OCI-LY3 (cell line): ENCODE measurements around the gene ABCC8.

ENCODE experiments used
- CTCF ChIP-seq: fragments of 200-600, 300-600 bp; sonication (generic); IDR thresholded peaks from 2 replicates; pipeline ENCODE4 v1.5.1; 2014; ENCODE audit warnings: antibody characterized with exemption, low read length, low read depth
- EZH2phosphoT487 ChIP-seq: fragments of 200-600 bp; shearing (Covaris generic); IDR thresholded peaks from 2 replicates; pipeline ENCODE4 v1.6.1; 2018; ENCODE audit warnings: antibody characterized with exemption, mixed run types, low read depth

- TF ChIP-seq CTCF (no peak), EZH2phosphoT487 (no peak)
These were observed 364 bp upstream of the ABCC8 start for GRCh38 chr11:17477084-17477333.
